ENCODE measurements around the gene ACSS1.

ACSS1 gene

GRCh38 chr20:25033265-25033923, 24.5 kb downstream of the ACSS1 start:
- no peak overlapping the region for H3K4me3 ChIP-seq (ENCODE audit: insufficient read length, low read depth)
- H3K27me3 ChIP-seq (ENCODE audit: insufficient read depth, insufficient read length) = peaks cover 7% of the 10 kb centered on the region
- peaks cover 5% of the 10 kb centered on the region for H3K4me1 ChIP-seq (ENCODE audit: insufficient read depth, insufficient read length)
- H3K9ac ChIP-seq (ENCODE audit: insufficient read length, low read depth) = no peak overlapping the region
- DNase-seq (ENCODE audit: low read depth, low spot score) = no peak
- no peak for TF ChIP-seq ZNF274 (IDR thresholded peaks at IDR 0.05; ENCODE audit: low read depth, low read length)
- no peak for TF ChIP-seq SUZ12 (IDR thresholded peaks at IDR 0.05; ENCODE audit: extremely low read depth, insufficient read depth, insufficient read length)
- TF ChIP-seq YY1 (IDR thresholded peaks at IDR 0.05; ENCODE audit: insufficient read depth, insufficient read length) = no peak
- no peaks in the 10 kb centered on the region for H3K36me3 ChIP-seq (ENCODE audit: insufficient read depth, insufficient read length, low read length)
- no peaks in the 10 kb centered on the region; the same call in 1 of the 2 replicates for H3K9me3 ChIP-seq (ENCODE audit: insufficient read depth, low read length)

- H3K27me3 ChIP-seq (ENCODE audit: insufficient read depth, insufficient read length) = peaks cover 7% of the 10 kb centered on the region
- TF ChIP-seq ZNF274 (IDR thresholded peaks at IDR 0.05; ENCODE audit: low read depth, low read length) (no peak), YY1 (IDR thresholded peaks at IDR 0.05; ENCODE audit: insufficient read depth, insufficient read length) (no peak), SUZ12 (IDR thresholded peaks at IDR 0.05; ENCODE audit: extremely low read depth, insufficient read depth, insufficient read length) (no peak)
- H3K36me3 ChIP-seq (ENCODE audit: insufficient read depth, insufficient read length, low read length) = no peaks in the 10 kb centered on the region
- peaks cover 5% of the 10 kb centered on the region for H3K4me1 ChIP-seq (ENCODE audit: insufficient read depth, insufficient read length)
- H3K9me3 ChIP-seq (ENCODE audit: insufficient read depth, low read length) = no peaks in the 10 kb centered on the region; the same call in 1 of the 2 replicates
- H3K4me3 ChIP-seq (ENCODE audit: insufficient read length, low read depth) = no peak overlapping the region
- H3K9ac ChIP-seq (ENCODE audit: insufficient read length, low read depth) = no peak overlapping the region
- DNase-seq (ENCODE audit: low read depth, low spot score) = peak; percentile 23
These were observed 25.3 kb downstream of the ACSS1 start for GRCh38 chr20:25032478-25033264.

- peaks cover 5% of the 10 kb centered on the region for H3K4me1 ChIP-seq (ENCODE audit: insufficient read depth, insufficient read length)
- H3K36me3 ChIP-seq (ENCODE audit: insufficient read depth, insufficient read length, low read length) = no peaks in the 10 kb centered on the region
- H3K4me3 ChIP-seq (ENCODE audit: insufficient read length, low read depth) = no peak overlapping the region
- H3K9me3 ChIP-seq (ENCODE audit: insufficient read depth, low read length) = no peaks in the 10 kb centered on the region; the same call in 1 of the 2 replicates
- TF ChIP-seq YY1 (IDR thresholded peaks at IDR 0.05; ENCODE audit: insufficient read depth, insufficient read length) (no peak), SUZ12 (IDR thresholded peaks at IDR 0.05; ENCODE audit: extremely low read depth, insufficient read depth, insufficient read length) (no peak), ZNF274 (IDR thresholded peaks at IDR 0.05; ENCODE audit: low read depth, low read length) (no peak)
- H3K27me3 ChIP-seq (ENCODE audit: insufficient read depth, insufficient read length) = peaks cover 7% of the 10 kb centered on the region
- no peak overlapping the region for H3K9ac ChIP-seq (ENCODE audit: insufficient read length, low read depth)
- no peak for DNase-seq (ENCODE audit: low read depth, low spot score)
These were observed 25.9 kb downstream of the ACSS1 start for GRCh38 chr20:25032065-25032477.

- Histone ChIP-seq H3K4me1 (ENCODE audit: insufficient read depth, insufficient read length) (peaks cover 5% of the 10 kb centered on the region), H3K27me3 (ENCODE audit: insufficient read depth, insufficient read length) (peaks cover 7% of the 10 kb centered on the region), H3K9ac (ENCODE audit: insufficient read length, low read depth) (no peak overlapping the region), H3K4me3 (ENCODE audit: insufficient read length, low read depth) (no peak overlapping the region), H3K9me3 (ENCODE audit: insufficient read depth, low read length) (no peaks in the 10 kb centered on the region; the same call in 1 of the 2 replicates), H3K36me3 (ENCODE audit: insufficient read depth, insufficient read length, low read length) (no peaks in the 10 kb centered on the region)
- no peak for DNase-seq (ENCODE audit: low read depth, low spot score)
- TF ChIP-seq ZNF274 (IDR thresholded peaks at IDR 0.05; ENCODE audit: low read depth, low read length) (no peak), SUZ12 (IDR thresholded peaks at IDR 0.05; ENCODE audit: extremely low read depth, insufficient read depth, insufficient read length) (no peak), YY1 (IDR thresholded peaks at IDR 0.05; ENCODE audit: insufficient read depth, insufficient read length) (no peak)
These were observed 26.7 kb downstream of the ACSS1 start for GRCh38 chr20:25031241-25031640.

- Histone ChIP-seq H3K36me3 (ENCODE audit: insufficient read depth, insufficient read length, low read length) (no peaks in the 10 kb centered on the region), H3K4me1 (ENCODE audit: insufficient read depth, insufficient read length) (peaks cover 5% of the 10 kb centered on the region), H3K27me3 (ENCODE audit: insufficient read depth, insufficient read length) (peaks cover 7% of the 10 kb centered on the region), H3K4me3 (ENCODE audit: insufficient read length, low read depth) (no peak overlapping the region), H3K9me3 (ENCODE audit: insufficient read depth, low read length) (no peaks in the 10 kb centered on the region; the same call in 1 of the 2 replicates), H3K9ac (ENCODE audit: insufficient read length, low read depth) (no peak overlapping the region)
- TF ChIP-seq YY1 (IDR thresholded peaks at IDR 0.05; ENCODE audit: insufficient read depth, insufficient read length) = no peak
- TF ChIP-seq ZNF274 (IDR thresholded peaks at IDR 0.05; ENCODE audit: low read depth, low read length) = no peak
- TF ChIP-seq SUZ12 (IDR thresholded peaks at IDR 0.05; ENCODE audit: extremely low read depth, insufficient read depth, insufficient read length) = no peak
- no peak for DNase-seq (ENCODE audit: low read depth, low spot score)
These were observed 27.2 kb downstream of the ACSS1 start for GRCh38 chr20:25030649-25031207.

GRCh38 chr20:25030007-25030648, 27.8 kb downstream of the ACSS1 start:
- DNase-seq (ENCODE audit: low read depth, low spot score) = no peak
- Histone ChIP-seq H3K4me3 (ENCODE audit: insufficient read length, low read depth) (no peak overlapping the region), H3K36me3 (ENCODE audit: insufficient read depth, insufficient read length, low read length) (no peaks in the 10 kb centered on the region), H3K9me3 (ENCODE audit: insufficient read depth, low read length) (no peaks in the 10 kb centered on the region; the same call in 1 of the 2 replicates), H3K9ac (ENCODE audit: insufficient read length, low read depth) (no peak overlapping the region), H3K4me1 (ENCODE audit: insufficient read depth, insufficient read length) (peaks cover 5% of the 10 kb centered on the region), H3K27me3 (ENCODE audit: insufficient read depth, insufficient read length) (peaks cover 7% of the 10 kb centered on the region)
- TF ChIP-seq SUZ12 (IDR thresholded peaks at IDR 0.05; ENCODE audit: extremely low read depth, insufficient read depth, insufficient read length) = no peak
- no peak for TF ChIP-seq ZNF274 (IDR thresholded peaks at IDR 0.05; ENCODE audit: low read depth, low read length)
- TF ChIP-seq YY1 (IDR thresholded peaks at IDR 0.05; ENCODE audit: insufficient read depth, insufficient read length) = no peak
